ENCODE results near the gene PCNX3. TPM values are rescaled to one million over a fixed set of nuclear protein-coding genes. Genes with fewer than 3 reads are reported as not detected.
"Not testable (repeated sequence)": the region's sequence is repeated elsewhere in the genome, so short reads cannot be mapped to it uniquely, and the experiment has no call there.

Gene PCNX3
- total RNA-seq, 1 donor from 2014 or later = 8.6 TPM

DNA sequence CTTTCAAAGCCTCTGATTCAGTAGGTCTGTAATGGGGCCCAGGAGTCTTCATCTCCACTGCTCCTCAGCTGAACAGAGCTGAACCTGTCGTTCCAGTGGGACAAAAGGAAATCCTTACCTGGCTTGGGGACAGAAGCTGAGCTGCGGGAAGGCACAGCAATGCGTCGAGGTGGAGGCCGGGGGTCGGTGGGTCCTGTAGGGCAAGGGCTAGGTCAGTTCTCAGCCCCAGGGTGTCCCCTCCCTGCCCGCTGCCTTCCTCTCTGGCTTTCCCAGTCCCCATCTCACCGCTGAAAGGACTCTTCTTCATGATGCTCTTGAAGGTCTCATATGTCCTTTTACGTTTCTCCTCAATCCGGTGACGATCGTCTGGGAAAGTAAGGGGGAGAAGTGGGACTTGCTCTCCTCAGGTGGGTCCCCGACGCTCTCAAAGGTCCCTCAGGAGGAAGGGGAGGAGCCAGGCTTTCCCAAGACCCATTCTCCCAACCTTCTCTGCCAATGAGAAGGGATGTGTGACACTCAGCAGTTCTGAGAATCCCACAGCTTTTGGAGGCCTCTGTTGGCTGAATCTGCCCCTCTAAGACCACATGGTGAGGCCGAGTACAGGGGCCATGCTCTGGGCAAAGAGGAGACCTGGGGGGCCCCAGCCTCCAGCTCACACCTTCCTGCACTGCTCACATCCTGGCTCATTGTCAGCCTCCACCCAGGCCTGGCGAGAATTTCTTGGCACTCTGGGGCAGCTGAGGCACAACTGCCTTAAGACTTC, 40.2 kb downstream of the PCNX3 start:
- no peak for DNase-seq

DNA sequence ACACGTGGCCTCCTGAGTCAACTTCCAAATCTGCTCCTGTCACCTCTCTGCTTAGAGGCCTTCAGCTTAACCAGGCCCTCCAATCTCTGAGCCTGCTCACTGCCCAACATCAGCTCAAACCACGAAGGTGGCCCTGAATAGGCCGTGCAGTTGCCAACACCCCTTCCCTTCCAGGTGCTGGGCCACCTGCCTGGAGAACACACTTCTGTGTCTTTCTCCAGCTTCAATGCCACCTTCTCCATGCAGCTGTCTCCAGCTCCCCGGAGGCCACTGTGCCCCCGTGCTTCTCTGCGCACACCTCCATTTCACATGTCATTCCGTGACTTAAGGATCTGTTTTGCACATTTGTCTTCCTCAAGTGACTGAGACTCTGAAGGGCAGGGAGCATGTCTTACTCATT, 41.9 kb downstream of the PCNX3 start:
- DNase-seq = no peak

DNA sequence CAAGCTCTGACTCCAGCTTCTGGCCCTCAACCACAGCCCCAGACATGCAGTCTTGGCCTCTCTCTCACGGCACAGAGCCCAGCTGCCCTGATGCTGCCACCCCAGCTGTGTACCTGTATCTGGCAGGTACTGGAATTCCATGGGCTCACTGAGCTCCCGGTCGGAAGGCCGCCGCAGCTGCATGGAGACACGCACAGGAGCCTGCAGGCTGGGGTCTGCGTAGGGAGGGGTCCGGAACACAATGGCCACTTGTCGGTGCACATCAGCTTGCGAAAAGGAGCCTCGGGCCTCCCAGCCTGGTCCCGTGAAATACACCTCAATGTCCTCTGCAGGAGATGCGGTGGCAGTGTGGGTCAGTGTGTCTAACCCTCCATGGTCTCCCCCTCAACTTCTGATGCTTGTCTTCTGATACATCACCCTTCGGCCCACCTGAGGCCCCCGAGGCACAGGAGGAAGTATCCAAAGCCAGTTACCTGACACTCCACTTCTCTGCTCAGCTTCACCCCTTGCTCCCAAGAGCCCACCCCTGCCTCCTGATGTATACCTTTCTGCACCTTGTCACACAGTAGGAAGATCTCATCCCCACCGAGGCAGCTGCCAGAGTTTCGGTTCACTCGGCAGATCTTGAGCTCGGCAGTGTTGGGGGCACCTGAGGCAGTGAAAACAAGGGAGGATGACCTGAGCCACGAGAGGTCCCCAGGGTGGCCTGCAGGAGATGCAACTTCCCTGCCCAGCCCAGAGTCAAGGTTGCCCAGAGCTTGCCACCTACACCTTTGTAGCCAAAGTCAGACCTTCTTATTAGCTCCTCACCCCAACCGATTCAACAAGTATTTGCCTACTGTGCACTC, 42.8 kb downstream of the PCNX3 start:
- DNase-seq = no peak

DNA sequence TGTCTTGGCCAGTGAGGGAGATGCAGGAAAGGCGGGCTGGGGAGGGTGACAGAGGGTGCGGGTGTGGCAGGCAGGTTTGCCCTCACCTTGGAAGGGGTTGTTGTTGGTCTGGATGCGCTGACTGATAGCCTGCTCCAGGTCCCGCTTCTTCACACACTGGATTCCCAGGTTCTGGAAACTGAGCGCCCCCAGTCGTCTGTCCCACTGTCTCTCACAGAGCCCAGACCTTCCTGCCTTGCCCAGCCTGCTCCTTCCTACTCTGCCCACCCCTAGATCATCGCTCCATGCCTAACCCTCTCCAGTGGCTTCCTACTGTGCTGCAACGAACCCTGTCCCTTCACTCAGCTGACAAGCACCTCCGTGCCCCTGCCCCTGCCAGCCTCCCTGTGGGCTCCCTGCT, 44.5 kb downstream of the PCNX3 start:
- no peak for DNase-seq

GRCh38 chr11:65660908-65661307, 45.3 kb downstream of the PCNX3 start:
- not testable (repeated sequence) for DNase-seq

DNA sequence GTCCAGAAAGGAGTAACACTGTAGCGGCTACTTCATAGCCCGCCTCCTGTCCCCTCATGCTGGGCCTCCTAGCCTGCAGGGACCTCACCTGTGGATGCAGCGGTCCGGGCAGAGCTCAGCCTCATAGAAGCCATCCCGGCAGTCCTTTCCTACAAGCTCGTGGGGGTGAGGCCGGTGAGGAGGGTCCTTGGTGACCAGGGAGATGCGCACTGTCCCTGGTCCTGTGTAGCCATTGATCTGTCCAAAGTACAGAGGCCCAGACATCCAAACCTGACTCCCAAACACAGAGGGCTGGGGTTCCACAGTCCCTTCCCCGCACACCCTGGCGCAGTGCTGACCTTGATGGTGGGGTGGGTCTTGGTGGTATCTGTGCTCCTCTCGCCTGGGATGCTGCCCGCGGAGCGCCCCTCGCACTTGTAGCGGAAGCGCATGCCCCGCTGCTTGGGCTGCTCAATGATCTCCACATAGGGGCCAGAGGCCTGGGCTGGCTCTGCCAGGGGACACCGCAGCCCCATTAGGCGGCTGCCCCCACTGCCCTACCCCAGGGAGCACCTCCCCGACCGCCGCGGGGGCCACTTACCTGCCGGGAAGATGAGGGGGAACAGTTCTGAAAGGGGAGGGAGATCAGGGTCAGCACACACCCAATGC, 46.1 kb downstream of the PCNX3 start:
- no peak for DNase-seq

DNA sequence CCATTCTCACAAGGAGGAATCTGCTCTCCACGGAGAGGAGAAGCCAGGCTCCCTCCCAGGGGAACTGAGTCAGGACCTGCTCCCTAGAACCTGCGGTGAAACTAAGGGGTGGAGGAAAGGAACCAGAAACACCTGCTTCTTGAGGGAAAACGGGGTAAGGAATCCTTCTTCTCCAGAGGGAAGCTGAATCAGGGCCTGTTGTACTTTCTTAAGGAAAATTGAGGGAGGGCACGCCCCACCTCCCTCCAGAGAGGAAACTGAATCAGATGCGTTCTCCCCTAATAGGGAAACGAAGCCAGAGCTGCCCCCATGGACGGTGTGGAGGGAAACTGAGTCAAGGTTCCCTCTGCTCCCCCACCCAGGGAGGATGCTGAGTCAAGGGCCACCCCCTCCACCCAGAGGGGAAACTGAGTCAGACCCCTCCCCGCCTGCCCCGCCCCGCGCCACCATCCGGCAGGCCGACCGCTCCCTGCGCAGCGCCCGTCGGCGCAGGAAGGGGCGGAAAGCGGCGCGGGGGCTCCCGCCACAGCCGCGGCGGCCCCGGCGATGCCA, 46.7 kb downstream of the PCNX3 start:
- DNase-seq = no peak

DNA sequence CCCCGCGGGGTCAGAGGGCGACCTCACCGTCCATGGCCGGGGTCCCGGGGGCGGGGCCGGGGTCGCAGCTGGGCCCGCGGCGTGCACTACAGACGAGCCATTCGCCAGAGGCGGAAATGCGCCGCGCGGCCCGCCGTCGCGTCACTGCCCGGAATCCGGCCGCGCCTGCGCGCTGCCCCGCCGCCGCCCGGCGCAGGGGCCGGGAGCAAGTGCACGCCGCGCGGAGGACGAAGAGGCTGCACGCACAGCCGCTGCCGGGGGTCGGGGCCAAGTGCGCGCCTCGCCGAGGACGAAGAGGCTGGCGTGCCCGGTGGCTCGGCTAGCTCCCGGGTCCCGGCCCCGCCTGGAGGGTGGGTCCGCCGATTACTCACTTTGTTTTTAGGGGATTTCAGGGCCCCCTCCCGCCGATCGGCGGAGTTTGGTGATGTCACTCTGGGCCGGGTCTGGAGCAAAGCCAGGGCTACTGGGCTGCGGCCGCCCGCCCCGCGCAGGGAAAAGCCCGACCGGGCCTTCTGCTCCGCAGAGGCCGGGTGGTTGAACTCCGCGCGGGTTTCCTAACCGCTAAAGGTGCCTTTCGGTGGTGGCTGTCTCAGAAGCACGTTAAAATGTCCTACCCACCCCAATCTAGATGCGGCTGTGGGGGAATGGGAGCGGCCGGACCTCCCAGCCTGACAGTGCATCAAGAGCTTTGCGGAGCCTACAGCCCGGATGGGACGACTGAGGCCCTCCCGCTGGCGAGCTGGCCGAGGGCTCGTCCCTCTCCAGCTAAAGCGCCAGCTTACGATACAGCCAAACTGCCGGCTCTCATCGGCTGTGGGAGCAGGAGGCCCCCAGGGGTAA, 47.4 kb downstream of the PCNX3 start, which contains the start of gene RELA:
TSS of gene RELA (minus strand) at position 118 of the 840 bp plus-strand sequence. CDS start at position 34, 84 bp downstream.
- peak; percentile 95 for DNase-seq

DNA sequence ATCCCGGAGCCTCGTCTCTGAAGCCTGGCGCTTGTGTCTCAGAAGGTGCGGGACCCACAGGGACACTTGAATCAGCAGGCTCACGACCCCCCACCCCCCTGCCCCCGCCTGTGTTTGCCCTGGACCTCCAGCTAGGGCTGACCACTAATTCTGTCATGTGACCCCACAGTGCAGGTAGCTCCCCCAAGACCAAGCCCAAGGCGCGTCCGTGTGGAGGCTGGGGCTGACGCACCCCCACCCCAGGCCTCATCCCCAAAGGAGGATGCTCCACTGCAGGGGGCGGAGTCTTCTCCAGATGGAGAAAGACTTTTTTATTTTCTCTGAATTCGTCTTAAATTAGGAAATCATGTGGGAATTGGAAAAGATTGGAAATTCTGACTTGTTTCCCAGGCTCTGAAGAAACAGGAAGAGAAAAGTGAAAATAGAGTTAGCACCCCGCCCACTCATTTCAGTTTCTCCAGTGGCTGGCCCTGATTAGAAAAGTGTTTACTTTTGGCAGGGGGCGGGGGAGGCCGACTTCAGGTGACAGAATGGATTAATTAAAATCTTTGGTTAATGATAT, 48.1 kb downstream of the PCNX3 start:
- peak; percentile 91 for DNase-seq

- DNase-seq = no peak
Observed at GRCh38 chr11:65672180-65672860, 56.7 kb downstream of the PCNX3 start.

- DNase-seq = no peak
Observed at GRCh38 chr11:65672982-65673381, 57.4 kb downstream of the PCNX3 start.

DNA sequence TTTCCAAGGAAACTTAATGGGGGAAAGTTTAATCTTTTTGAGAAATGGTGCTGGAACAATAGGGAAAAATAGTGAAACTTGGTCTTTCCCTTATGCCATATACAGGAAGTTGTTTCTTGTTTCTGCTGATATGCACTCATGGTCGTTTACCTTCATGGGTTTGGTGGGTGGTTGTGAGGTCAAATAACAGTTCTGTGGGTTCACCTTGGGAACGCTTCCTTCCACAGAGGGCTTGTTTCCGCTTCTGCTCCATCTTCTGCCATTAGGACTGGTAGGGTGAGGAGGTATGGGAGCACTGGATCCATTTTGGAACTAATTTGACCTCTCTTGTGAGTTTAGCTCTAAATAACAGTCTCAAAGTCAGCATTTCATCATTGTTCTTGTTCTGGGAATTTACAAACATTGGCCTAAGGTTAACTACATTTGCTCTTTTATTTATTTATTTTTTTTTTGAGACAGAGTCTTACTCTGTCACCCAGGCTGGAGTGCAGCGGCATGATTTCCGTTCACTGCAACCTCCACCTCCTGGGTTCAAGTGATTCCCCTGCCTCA, 64.7 kb downstream of the PCNX3 start:
- no peak for DNase-seq

DNA sequence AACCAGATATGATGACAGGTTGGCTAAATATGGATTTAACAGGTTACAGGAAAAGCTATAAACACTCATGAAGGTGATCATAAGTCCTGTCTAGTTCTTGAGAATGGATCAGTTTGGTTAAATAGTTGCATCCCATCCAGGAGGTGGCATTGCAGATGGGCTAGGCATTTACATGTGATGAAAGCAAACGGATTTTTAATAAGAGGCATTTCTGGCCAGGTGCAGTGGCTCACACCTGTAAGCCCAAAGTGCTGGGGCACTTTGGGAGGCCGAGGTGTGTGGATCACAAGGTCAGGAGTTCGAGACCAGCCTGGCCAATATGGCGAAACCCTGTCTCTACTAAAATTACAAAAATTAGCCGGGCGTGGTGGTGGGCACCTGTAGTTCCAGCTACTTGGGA, 67.9 kb downstream of the PCNX3 start:
- not testable (repeated sequence) for DNase-seq

DNA sequence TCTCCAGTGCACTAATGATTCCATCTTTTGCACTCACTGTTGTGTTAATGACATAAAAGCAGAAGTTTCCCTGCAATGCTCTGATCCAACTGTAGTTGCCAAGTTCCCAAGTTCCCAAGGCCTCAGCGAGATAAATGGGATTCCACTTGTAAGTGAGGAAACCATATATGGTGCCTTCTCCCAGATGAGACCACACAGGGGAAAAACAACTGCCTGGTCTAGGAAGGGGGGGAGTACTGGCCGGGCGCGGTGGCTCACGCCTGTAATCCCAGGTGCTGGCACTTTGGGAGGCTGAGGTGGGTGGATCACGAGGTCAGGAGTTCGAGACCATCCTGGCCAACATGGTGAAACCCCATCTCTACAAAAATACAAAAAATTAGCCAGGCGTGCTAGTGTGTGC, 70.4 kb downstream of the PCNX3 start:
- no peak for DNase-seq

Small RNAs within 50 kb of the gene (small RNA-seq; reads per million reads assigned to genes)
- not detected for gene MIR4489 (ENCODE audit: low replicate concordance)
- 0.12 reads per million for gene MIR4690 (ENCODE audit: low replicate concordance)

Other genes starting within 250 kb of the PCNX3 start
- gene SLC25A45, start 233.1 kb upstream of the PCNX3 start, total RNA-seq = 4.6 TPM
- 24.6 TPM for gene FRMD8, start 229.1 kb upstream of the PCNX3 start, total RNA-seq
- 308 TPM for gene NEAT1, start 193.0 kb upstream of the PCNX3 start, total RNA-seq
- gene MALAT1, start 116.7 kb upstream of the PCNX3 start, total RNA-seq = 23,607 TPM
- gene SCYL1, start 90.7 kb upstream of the PCNX3 start, total RNA-seq = 30.2 TPM
- 56.0 TPM for gene LTBP3, start 57.4 kb upstream of the PCNX3 start, total RNA-seq
- gene ZNRD2, start 45.3 kb upstream of the PCNX3 start, total RNA-seq = 18.5 TPM
- 9.8 TPM for gene FAM89B, start 43.2 kb upstream of the PCNX3 start, total RNA-seq
- 49.5 TPM for gene EHBP1L1, start 39.7 kb upstream of the PCNX3 start, total RNA-seq
- gene KCNK7, start 20.0 kb upstream of the PCNX3 start, total RNA-seq = 8.5 TPM
- gene MAP3K11, start 1.6 kb upstream of the PCNX3 start, total RNA-seq = 20.8 TPM
- 12.1 TPM for gene SIPA1, start 22.3 kb downstream of the PCNX3 start, total RNA-seq
- gene RELA, start 47.1 kb downstream of the PCNX3 start, total RNA-seq = 22.6 TPM
- 30.0 TPM for gene KAT5, start 96.5 kb downstream of the PCNX3 start, total RNA-seq
- 12.9 TPM for gene RNASEH2C, start 105.0 kb downstream of the PCNX3 start, total RNA-seq
- gene AP5B1, start 165.2 kb downstream of the PCNX3 start, total RNA-seq = 6.9 TPM
- 23.3 TPM for gene OVOL1, start 171.3 kb downstream of the PCNX3 start, total RNA-seq
- 1.4 TPM for gene SNX32, start 218.2 kb downstream of the PCNX3 start, total RNA-seq
- gene CFL1, start 242.4 kb downstream of the PCNX3 start, total RNA-seq = 371 TPM
- gene MUS81, start 244.7 kb downstream of the PCNX3 start, total RNA-seq = 24.0 TPM